HG02884 (cell line): ENCODE results near the gene ALG1.

Source experiments
- ATAC-seq: cut with Tn5 transposase; IDR thresholded peaks from one replicate; pipeline ENCODE4 v1.9.1; 2021; ENCODE audit warnings: mild to moderate bottlenecking, moderate library complexity; ENCODE audit not compliant: unreplicated experiment

Gene ALG1

DNA sequence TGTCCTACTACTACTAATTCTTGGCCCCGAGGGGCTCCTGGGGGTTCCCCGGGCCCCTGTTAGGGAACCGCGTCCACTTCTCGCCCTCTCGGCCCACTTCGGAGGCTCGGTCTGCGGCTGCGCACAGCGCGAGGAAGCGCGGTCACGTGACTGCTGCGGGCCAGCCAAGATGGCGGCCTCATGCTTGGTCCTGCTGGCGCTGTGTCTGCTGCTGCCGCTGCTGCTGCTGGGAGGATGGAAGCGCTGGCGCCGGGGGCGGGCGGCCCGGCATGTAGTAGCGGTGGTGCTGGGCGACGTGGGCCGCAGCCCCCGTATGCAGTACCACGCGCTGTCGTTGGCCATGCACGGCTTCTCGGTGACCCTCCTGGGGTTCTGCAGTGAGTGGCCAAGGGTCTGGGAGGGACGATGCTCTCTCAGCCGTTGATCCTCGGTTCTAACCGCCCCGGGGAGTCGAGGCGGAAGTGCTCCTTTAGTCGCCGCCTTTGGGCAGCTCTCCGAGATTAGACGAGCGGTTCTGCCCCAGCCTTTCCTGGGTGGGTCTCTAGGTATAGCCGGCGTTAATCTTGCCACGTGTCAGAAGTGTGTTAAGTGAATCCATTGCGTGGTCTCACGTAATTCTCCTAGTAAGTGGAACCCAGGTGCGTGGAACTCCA lies at the start of gene ALG1:
ALG1 (plus strand) TSS at position 163 of the 653 bp plus-strand sequence; CDS start at position 170, 7 bp downstream.
- peak; percentile 70 for ATAC-seq

GRCh38 chr16:5022521-5022920 lies 49.1 kb upstream of the ALG1 start:
- ATAC-seq = no peak

- no peak for ATAC-seq
These were observed 47.0 kb upstream of the ALG1 start for GRCh38 chr16:5024632-5025031.

DNA sequence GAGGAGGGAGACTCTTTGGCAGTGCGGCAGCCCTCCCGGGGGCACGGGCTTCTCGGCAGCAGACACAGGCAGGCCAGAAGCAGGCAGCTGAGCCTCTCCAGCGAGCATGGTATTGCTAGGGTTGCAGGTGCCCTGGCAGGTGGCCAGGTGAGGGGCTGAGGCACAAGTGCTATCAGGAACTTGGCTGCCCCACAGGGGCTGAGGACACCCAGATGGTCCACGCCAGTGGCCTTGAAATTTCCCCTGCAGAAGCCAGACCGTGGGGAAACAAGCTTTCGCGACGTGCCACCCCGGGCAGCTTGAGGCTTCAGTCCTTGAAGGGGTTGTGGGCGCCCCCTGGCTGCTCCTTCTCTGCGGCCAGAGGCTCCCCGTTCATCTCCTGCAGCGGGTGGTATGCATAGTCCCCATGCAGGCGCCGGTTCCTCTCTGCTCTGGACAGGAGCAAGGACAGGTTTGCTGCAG lies 46.4 kb upstream of the ALG1 start:
- no peak for ATAC-seq

DNA sequence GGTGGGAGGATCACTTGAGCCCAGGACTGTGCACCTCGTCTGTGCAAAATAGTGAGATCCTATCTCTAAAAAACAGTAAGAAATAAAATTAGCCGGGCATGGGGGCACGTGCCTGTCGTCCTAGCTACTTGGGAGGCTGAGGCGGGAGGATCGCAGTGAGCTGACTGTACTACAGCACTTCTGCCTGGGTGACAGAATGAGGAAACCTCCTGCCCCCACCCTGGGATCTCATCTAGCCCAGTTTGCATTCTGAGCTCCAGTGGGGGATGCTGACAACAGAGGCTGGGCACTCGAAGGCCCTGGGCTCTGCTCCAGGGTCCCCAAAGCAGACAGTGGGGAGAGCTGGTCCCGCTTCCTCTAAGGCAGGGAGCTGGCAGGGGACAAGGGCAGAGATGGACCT lies 45.0 kb upstream of the ALG1 start:
- no peak for ATAC-seq

DNA sequence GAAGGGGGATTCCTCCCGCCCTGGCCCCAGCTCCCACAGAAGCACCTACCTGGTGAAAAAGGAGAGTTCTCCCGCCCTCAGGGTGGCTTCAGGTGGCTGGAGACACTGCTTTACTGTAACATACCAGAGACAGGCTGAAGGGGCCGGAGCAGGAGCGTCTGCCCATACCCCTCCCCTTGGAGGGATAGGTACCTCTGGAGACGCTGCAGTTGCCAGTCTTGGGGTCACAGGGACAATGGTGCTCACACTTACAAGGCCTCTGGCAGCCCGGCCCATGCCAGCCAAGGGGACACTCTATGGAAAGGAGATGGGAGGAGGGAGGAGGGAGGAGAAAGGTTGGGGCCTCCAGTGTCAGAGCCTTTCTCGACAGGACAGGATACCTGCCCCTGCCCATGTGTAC lies 44.6 kb upstream of the ALG1 start:
- no peak for ATAC-seq

- ATAC-seq = no peak
These were observed 43.9 kb upstream of the ALG1 start for GRCh38 chr16:5027575-5028235.

- ATAC-seq = no peak
These were observed 42.6 kb upstream of the ALG1 start for GRCh38 chr16:5028950-5029475.

- ATAC-seq = no peak
These were observed 41.3 kb upstream of the ALG1 start for GRCh38 chr16:5030251-5030870.

DNA sequence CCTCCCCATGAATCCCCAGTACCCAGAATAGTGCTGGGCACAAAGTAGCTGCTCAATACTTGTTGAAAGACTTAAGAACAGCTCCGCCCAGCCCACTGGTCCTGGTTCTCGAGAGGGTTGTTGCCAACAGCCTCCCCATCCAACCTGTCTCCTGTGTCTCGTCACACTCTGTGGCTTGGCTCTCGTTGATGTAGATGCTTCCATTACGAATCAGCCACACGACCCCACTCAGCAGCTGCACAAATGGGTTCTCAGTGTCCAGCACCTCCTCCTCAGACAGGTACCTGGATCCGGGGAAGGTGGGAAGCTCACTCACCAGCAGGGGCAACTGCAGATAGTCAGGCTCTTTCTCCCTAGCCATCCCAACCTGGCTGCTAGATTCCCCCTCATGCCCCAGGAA lies 40.0 kb upstream of the ALG1 start:
- no peak for ATAC-seq

DNA sequence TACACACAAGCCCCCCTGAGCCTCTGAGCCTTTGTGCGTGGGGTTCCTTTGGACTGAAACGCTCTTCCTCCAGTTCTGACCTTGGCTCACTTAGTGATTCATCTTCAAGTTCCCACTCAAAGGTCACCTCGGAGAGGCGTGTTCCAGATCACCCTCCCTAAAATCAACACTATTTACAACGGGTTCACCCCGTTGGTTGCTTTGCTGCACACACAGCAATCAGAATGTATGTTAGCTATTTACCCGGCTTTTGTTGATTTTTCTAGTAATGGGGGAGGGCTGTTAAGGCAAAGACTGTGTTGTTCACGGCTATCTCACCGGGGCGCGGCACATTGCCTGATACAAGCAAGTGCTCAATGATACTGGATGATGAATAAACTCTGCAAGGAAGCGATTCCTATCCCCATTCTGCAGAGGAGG lies 38.9 kb upstream of the ALG1 start:
- no peak for ATAC-seq

DNA sequence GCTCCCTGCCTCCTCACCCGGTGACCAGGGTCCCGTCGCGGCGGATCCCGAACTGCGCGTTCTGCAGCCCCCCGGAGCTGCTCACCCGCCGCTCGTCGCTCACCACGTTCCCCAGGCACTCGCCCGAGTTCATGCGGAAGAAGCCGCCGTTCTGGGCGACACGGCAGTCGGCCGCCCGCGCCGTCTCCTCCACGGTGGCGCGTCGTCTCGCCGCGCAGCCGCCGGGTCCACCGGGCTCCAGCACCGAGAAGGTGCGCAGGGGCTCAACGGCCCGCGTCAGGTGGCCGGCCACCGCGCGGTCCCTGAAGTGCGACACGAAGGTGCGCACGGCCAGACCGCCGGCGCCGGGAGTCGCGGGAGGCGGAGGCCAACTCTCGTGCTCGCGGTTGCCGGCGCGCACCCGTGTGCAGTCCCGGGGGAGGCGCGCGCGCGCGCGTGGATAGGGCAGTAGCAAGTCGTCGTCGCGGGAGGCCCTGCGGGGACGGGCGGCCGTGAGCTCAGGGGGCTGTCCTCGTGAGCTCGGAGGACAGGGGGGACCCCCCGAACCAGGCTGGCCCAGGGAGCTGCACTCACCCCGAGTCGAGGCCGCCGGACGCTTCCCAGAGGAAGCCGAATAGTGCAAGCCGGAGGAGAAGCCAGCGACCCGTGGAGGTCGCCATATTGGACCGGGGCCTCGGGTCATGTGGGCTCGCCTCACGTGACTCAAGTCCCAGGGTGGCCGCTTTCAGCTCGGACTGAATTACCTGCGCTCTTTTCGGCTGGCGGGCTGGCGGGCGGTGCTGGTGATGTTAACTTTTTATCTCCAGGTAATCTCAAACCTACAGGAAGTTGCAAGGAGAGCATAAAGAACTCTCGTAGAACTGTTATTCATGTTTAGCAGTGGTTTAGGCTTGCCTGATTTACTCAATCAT lies 38.1 kb upstream of the ALG1 start, which contains the start of gene NAGPA:
NAGPA (minus strand) TSS at position 680 of the 911 bp plus-strand sequence; CDS start at position 659, 21 bp downstream.
- peak; percentile 84 for ATAC-seq

DNA sequence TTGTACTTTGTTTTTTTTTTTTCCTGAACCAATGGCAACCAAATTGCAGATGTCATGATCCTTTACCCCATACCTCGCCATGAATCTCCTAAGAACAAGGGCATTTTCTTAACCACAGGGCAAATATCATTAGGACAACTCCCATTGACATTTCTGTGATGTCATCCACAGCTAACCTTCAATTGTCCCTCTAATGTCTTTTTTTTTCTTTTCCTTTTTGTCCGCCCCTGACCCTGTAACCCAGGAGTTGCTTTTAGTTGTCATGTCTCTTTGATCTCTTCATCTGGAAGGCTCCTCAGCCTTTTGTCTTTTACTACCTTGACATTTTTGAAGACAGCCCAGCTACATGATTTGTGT lies 37.5 kb upstream of the ALG1 start:
- ATAC-seq = no peak

GRCh38 chr16:5035909-5036227 lies 35.8 kb upstream of the ALG1 start:
- ATAC-seq = no peak

GRCh38 chr16:5036228-5037156 lies 35.2 kb upstream of the ALG1 start:
- ATAC-seq = no peak

DNA sequence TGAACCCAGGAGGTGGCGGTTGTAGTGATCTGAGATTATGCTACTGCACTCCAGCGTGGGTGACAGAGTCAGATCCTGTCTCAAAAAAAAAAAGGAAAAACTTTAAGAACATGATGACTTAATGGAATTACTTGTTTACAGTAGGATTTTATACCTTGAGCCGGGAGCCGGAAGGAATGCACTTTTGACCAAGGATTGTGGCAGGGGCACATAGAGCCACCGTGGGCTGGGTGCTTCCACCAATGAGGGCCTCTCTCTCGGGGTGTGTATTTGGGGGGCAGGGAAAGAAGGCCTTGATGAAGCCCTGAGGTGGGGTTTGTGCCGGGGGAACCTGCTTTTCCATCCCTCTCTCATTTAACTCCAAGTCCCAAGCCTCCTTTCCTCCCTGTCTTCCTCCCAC lies 31.2 kb upstream of the ALG1 start:
- no peak for ATAC-seq

- peak; percentile 76 for ATAC-seq
These were observed 30.0 kb upstream of the ALG1 start for GRCh38 chr16:5041600-5042133.

DNA sequence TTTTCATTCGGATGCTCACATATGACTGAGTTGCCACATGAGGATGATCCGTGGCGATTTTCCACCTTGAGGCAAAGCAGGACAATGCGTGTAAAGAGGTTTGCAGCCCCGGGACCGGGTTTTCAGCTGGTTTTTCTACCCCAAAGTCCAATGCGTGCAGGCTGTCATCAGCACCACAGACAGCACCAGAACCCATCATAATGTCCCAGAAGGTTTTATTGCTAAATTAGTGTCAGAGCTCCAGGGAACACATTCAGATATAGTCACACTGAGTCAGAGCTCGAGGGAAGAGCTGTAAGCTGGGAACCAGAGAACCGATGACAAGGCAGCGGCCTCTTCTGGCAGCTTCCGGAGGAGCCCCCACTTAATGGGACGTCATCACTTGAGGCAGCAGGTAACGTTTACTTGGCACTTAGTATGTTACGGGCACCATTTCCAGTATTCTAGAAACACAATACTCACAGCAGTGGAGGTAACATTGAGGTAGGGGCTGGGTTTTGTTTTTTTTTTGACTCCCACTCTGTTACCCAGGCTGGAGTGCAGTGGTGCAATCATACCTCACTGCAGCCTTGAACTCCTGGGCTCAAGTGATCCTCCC lies 29.0 kb upstream of the ALG1 start:
- no peak for ATAC-seq

DNA sequence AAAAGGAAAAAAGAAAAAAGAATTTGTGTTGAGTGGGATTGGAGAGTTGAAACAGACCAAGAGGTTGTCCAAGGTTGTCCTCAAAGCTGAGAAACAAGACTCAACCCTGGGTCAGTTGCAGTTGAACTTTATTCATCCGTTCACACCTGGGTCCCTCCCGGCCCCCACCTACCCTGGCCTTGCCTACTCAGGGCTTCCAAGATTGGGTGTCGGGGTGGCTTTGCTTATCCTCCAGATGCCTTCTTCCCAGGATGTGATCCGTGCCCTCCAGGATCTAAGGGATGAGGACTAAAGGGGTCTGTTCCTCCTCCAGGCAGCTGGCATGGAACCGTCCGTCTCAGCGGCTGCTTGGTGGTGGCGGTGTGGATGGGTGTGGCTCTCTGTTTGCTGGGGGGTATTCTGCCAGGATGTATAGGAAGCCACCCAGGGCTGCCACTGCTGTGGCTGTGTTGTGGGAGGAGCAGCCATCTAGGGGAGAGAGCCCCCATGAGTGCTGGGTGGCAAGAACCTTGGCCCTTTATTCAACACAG lies 27.6 kb upstream of the ALG1 start:
- ATAC-seq = no peak
